ENCODE data around the gene LRP6. TPM values are rescaled to one million over a fixed set of nuclear protein-coding genes. Genes with fewer than 3 reads are reported as not detected.

Gene LRP6
- total and polyA plus RNA-seq, 2 donors (not counting 1 experiment from before 2014, with no cell fraction given): 21.0 to 39.3 TPM

DNA sequence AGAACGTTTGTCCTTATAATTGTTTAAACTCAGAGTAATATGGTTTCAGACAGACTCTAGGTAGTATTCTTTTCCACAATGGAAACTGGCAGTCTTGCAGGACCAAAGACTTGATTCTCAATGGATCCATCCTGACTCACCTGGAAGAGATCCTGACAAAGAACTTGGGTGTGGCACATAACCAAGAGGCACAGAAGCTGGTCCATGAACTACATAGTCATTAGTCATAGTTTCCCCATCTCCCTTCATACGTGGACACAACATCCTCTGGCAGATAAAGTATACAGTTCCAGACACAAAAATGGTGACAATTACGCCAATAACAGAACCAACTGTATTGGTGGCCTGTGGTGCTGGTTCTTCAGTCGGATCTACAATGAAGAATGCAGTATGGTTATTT, 140.3 kb downstream of the LRP6 start:
- no peak overlapping the region for H3K4me2 ChIP-seq (ENCODE audit: extremely low read depth, insufficient read depth, low read length)
- TF ChIP-seq, protein P1, sequence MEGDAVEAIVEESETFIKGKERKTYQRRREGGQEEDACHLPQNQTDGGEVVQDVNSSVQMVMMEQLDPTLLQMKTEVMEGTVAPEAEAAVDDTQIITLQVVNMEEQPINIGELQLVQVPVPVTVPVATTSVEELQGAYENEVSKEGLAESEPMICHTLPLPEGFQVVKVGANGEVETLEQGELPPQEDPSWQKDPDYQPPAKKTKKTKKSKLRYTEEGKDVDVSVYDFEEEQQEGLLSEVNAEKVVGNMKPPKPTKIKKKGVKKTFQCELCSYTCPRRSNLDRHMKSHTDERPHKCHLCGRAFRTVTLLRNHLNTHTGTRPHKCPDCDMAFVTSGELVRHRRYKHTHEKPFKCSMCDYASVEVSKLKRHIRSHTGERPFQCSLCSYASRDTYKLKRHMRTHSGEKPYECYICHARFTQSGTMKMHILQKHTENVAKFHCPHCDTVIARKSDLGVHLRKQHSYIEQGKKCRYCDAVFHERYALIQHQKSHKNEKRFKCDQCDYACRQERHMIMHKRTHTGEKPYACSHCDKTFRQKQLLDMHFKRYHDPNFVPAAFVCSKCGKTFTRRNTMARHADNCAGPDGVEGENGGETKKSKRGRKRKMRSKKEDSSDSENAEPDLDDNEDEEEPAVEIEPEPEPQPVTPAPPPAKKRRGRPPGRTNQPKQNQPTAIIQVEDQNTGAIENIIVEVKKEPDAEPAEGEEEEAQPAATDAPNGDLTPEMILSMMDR (conservative IDR thresholded peaks at IDR 0.05 in 1 of 2, IDR thresholded peaks at IDR 0.05 in 1 of 2; ENCODE audit: low read depth in 1 of 2, low read length in 2 of 2): no peak
- no peak for TF ChIP-seq EZH2 (IDR thresholded peaks at IDR 0.05; ENCODE audit: low read length, missing control alignments)
- no peak overlapping the region for H3K4me3 ChIP-seq (replicated peaks in 1 of 4; ENCODE audit: control extremely low read depth in 1 of 4, insufficient read depth in 1 of 4, low read depth in 3 of 4, low read length in 4 of 4)
- H4K20me1 ChIP-seq (ENCODE audit: control insufficient read depth, extremely low read depth, insufficient read depth, low read length): no peaks in the 10 kb centered on the region
- no peaks in the 10 kb centered on the region for H3K27me3 ChIP-seq (ENCODE audit: control insufficient read depth, insufficient read depth, low read length)
- no peak overlapping the region for H3K27ac ChIP-seq (ENCODE audit: insufficient read depth, low read length)
- H3K9me3 ChIP-seq (ENCODE audit: control insufficient read depth, insufficient read depth, low read depth, low read length): no peaks in the 10 kb centered on the region
- DNase-seq (ENCODE audit: low read depth in 2 of 2): no peak
- no peak overlapping the region for H3K9ac ChIP-seq (ENCODE audit: insufficient read depth, low read length)
- H2AFZ ChIP-seq (ENCODE audit: low read length): no peak overlapping the region
- no peaks in the 10 kb centered on the region for H3K79me2 ChIP-seq (ENCODE audit: control insufficient read depth, insufficient read depth, low read length)
- no peaks in the 10 kb centered on the region for H3K36me3 ChIP-seq (ENCODE audit: control insufficient read depth, insufficient read depth, low read length)
- no peaks in the 10 kb centered on the region for H3K4me1 ChIP-seq (ENCODE audit: control insufficient read depth, extremely low read depth, insufficient read depth, low read length)

DNA sequence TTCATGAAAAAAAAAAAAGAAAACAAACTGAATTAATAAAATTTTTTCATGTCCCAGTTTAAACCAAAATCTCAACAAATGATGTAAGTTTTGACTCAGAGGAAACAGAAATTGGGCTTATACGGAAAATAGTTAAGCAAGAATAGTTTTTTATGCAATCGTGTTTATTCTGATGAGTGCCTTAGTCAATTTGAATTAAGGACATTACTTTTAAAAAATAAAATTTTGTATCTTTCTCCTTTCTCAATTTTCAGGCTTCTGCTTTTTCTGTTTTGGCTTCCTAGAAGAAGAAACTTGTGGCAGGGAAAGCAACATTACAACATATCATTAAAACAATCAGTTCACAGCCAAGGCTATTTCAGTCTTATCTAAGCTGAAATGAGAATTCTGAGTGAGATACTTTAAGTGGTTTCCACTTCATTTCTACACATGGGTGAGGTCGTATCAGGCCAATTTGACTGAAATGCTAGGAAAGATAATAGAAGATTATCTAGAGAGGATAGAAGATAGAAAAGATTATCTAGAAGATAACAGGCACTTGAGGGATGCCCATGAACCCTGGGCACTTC, 143.7 kb downstream of the LRP6 start:
- TF ChIP-seq EZH2 (IDR thresholded peaks at IDR 0.05; ENCODE audit: low read length, missing control alignments): no peak
- TF ChIP-seq, protein P1 (conservative IDR thresholded peaks at IDR 0.05 in 1 of 2, IDR thresholded peaks at IDR 0.05 in 1 of 2; ENCODE audit: low read depth in 1 of 2, low read length in 2 of 2): no peak
- no peak for DNase-seq (ENCODE audit: low read depth in 2 of 2)
- Histone ChIP-seq H3K4me3 (replicated peaks in 1 of 4; ENCODE audit: control extremely low read depth in 1 of 4, insufficient read depth in 1 of 4, low read depth in 3 of 4, low read length in 4 of 4) (no peak overlapping the region), H3K4me2 (ENCODE audit: extremely low read depth, insufficient read depth, low read length) (no peak overlapping the region), H3K9me3 (ENCODE audit: control insufficient read depth, insufficient read depth, low read depth, low read length) (no peaks in the 10 kb centered on the region), H4K20me1 (ENCODE audit: control insufficient read depth, extremely low read depth, insufficient read depth, low read length) (no peaks in the 10 kb centered on the region), H2AFZ (ENCODE audit: low read length) (no peak overlapping the region), H3K79me2 (ENCODE audit: control insufficient read depth, insufficient read depth, low read length) (no peaks in the 10 kb centered on the region), H3K36me3 (ENCODE audit: control insufficient read depth, insufficient read depth, low read length) (no peaks in the 10 kb centered on the region), H3K27ac (ENCODE audit: insufficient read depth, low read length) (no peak overlapping the region), H3K9ac (ENCODE audit: insufficient read depth, low read length) (no peak overlapping the region), H3K27me3 (ENCODE audit: control insufficient read depth, insufficient read depth, low read length) (no peaks in the 10 kb centered on the region), H3K4me1 (ENCODE audit: control insufficient read depth, extremely low read depth, insufficient read depth, low read length) (no peaks in the 10 kb centered on the region)

DNA sequence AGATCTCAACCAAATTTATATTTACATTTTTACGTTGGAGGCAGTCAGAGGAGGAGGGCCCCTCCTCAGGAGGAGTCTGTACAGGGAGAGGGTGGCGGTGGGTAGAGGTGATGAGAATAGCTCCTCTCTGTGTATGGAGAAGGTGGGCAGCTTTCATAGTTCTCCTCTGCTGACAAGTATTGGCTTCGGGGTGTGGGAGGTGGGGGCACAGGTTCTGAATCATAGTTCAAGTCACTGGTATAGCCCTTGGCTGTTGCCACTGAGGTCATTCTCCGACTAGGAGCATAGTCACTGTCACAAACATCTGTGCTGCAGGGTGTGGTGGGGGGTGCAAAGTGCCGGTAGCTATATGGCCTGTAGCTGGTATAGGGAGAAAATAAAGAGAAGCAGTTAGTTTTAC, 145.8 kb downstream of the LRP6 start:
- DNase-seq (ENCODE audit: low read depth in 2 of 2): no peak

More for the DNA sequence above, 145.8 kb downstream of the LRP6 start:
- H3K27ac ChIP-seq (ENCODE audit: insufficient read depth, low read length): no peak overlapping the region
- H3K9ac ChIP-seq (ENCODE audit: insufficient read depth, low read length): no peak overlapping the region
- no peaks in the 10 kb centered on the region for H4K20me1 ChIP-seq (ENCODE audit: control insufficient read depth, extremely low read depth, insufficient read depth, low read length)
- no peak overlapping the region for H3K4me2 ChIP-seq (ENCODE audit: extremely low read depth, insufficient read depth, low read length)
- no peak overlapping the region for H3K4me3 ChIP-seq (replicated peaks in 1 of 4; ENCODE audit: control extremely low read depth in 1 of 4, insufficient read depth in 1 of 4, low read depth in 3 of 4, low read length in 4 of 4)
- no peak for TF ChIP-seq EZH2 (IDR thresholded peaks at IDR 0.05; ENCODE audit: low read length, missing control alignments)
- TF ChIP-seq, protein P1 (conservative IDR thresholded peaks at IDR 0.05 in 1 of 2, IDR thresholded peaks at IDR 0.05 in 1 of 2; ENCODE audit: low read depth in 1 of 2, low read length in 2 of 2): no peak
- H3K27me3 ChIP-seq (ENCODE audit: control insufficient read depth, insufficient read depth, low read length): no peaks in the 10 kb centered on the region
- no peaks in the 10 kb centered on the region for H3K9me3 ChIP-seq (ENCODE audit: control insufficient read depth, insufficient read depth, low read depth, low read length)
- H3K79me2 ChIP-seq (ENCODE audit: control insufficient read depth, insufficient read depth, low read length): no peaks in the 10 kb centered on the region
- H3K36me3 ChIP-seq (ENCODE audit: control insufficient read depth, insufficient read depth, low read length): no peaks in the 10 kb centered on the region
- no peaks in the 10 kb centered on the region for H3K4me1 ChIP-seq (ENCODE audit: control insufficient read depth, extremely low read depth, insufficient read depth, low read length)
- H2AFZ ChIP-seq (ENCODE audit: low read length): no peak overlapping the region
